AG09319 (cell line): ENCODE data around the gene AUTS2.

Source experiments
- DNase-seq: peaks from one replicate; pipeline ENCODE4 v3.0.0-alpha.2; 2010; ENCODE audit warnings: low read depth; ENCODE audit errors: extremely low read depth
- TF ChIP-seq, protein P1 (sequence below): IDR thresholded peaks from 2 replicates; pipeline ENCODE4 v1.5.1; 2011; ENCODE audit warnings: low read depth, mild to moderate bottlenecking, inconsistent platforms, low read length, moderate library complexity

Gene AUTS2

GRCh38 chr7:70504254-70504653, 906.0 kb downstream of the AUTS2 start:
- DNase-seq, result no peak
- TF ChIP-seq, protein P1, sequence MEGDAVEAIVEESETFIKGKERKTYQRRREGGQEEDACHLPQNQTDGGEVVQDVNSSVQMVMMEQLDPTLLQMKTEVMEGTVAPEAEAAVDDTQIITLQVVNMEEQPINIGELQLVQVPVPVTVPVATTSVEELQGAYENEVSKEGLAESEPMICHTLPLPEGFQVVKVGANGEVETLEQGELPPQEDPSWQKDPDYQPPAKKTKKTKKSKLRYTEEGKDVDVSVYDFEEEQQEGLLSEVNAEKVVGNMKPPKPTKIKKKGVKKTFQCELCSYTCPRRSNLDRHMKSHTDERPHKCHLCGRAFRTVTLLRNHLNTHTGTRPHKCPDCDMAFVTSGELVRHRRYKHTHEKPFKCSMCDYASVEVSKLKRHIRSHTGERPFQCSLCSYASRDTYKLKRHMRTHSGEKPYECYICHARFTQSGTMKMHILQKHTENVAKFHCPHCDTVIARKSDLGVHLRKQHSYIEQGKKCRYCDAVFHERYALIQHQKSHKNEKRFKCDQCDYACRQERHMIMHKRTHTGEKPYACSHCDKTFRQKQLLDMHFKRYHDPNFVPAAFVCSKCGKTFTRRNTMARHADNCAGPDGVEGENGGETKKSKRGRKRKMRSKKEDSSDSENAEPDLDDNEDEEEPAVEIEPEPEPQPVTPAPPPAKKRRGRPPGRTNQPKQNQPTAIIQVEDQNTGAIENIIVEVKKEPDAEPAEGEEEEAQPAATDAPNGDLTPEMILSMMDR, result no peak

DNA sequence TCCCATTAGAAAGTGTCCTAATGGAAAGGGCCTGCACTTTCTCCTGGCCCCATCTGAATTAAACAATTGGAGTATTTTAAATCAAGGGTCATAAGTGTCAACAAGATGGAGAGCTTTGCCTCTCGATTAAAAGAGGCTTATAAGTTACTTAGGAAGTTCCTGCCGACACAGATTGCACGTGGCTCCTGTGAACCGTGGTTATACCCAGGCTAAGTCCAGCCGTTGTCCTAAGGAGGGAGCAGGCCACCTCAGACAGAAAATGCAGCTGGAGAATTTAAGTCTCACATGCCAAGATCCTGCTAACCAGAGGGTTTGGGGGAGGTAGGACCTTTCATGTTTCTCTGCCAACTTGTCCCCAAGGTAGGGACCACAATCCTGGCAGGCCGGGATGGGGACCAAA, 907.2 kb downstream of the AUTS2 start:
- no peak for DNase-seq
- TF ChIP-seq, protein P1, result no peak

DNA sequence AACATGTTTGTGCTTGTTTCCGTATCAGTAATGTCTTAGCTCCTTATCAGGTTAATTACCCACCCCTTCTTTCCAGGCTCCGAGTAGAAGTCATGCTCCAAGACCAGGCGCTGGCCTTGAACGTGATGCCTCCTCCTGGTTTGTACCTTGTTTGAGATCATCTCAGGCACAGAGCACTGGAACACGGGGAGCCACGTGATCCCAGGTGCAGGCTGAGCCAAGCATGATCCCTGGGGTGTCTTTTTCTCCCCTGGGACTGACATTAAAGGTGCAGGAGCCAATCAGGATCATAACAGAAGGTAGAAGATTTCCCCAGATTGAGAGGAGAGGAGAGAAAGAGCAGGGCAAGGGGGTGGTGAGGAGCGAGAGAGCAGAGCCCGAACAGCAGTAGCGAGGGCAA, 907.6 kb downstream of the AUTS2 start:
- TF ChIP-seq, protein P1, result no peak

DNA sequence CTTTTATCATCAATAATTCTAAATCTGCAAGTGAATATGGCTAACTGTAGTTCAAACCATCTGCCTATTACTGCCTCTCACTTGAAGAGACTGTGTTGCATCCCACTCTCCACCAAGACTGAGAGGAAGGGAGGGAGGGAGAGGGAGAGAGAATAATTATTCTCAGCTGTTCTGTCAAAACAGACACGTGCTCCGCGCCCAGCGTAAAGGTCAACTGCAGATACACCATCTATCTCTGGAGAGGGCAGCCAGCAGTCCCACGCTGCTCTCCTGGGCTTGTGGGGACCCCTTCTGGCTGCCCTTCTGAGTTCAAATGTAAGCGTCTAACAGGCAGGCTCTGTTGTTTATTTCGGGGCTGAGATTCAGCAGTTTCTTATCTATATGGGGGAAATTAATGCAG, 908.2 kb downstream of the AUTS2 start:
- TF ChIP-seq, protein P1, result peak; percentile 5
- DNase-seq, result no peak

More for the DNA sequence above, 907.6 kb downstream of the AUTS2 start:
- no peak for DNase-seq

DNA sequence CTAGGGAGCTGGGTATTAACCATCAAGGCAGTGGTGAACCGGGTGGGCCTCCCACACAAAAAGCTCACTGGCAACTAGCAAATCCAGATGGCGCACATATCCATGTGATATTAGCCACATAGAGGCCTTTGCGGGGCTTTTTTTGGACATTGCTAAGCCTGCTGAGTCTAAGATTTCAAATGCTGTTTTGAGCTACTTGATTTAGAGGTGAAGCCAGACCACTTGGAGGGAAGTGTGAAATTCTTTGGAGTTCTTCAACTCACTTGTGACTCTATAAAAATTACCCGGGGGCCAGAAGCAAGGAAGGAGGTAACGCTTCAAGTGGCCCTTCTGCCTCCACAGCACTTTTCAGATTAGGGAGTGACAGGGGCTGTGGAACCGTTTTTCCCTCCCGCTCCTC, 913.9 kb downstream of the AUTS2 start:
- TF ChIP-seq, protein P1, result no peak
- DNase-seq, result no peak

GRCh38 chr7:70512761-70513160, 914.5 kb downstream of the AUTS2 start:
- no peak for DNase-seq
- TF ChIP-seq, protein P1, result no peak

GRCh38 chr7:70520611-70521010, 922.3 kb downstream of the AUTS2 start:
- TF ChIP-seq, protein P1, result no peak
- no peak for DNase-seq
